Lower leg skin (tissue), 3 donors: ENCODE data around the gene RMI1.

Experiments used
- POLR2A ChIP-seq, 2 donors: fragments of 450-650 bp; IDR thresholded peaks; one replicate each; pipeline ENCODE4 v1.6.1; 2016 to 2017; ENCODE audit warnings: antibody characterized with exemption in 2 of 2, mild to moderate bottlenecking in 1 of 2, moderate library complexity in 1 of 2
- TF ChIP-seq, protein P1 (sequence below), 3 donors: fragments of 450-650 bp; IDR thresholded peaks; one replicate each; pipeline ENCODE4 v1.5.1; 2016; ENCODE audit warnings: antibody characterized with exemption in 3 of 3, mild to moderate bottlenecking in 3 of 3, moderate library complexity in 2 of 3

DNA sequence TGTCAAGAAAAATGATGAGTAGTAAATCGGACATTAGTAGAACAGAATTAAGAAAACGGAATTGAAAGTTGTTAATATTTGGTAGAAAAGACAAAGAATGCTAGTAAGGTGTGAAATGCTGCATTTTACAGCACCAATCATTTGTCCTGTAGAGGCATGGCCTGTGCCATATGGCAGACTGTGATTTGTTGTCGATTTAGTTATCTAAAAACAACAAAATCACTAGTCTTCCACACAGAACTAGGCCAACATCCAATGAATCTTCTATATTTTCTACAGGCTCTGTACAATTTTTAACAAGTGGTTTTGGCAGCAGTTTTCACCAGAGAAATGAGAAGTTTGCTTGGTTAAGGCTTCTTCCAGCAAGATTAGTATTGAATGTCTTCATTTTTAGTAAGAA lies 11.0 kb upstream of the RMI1 start:
- TF ChIP-seq, protein P1, sequence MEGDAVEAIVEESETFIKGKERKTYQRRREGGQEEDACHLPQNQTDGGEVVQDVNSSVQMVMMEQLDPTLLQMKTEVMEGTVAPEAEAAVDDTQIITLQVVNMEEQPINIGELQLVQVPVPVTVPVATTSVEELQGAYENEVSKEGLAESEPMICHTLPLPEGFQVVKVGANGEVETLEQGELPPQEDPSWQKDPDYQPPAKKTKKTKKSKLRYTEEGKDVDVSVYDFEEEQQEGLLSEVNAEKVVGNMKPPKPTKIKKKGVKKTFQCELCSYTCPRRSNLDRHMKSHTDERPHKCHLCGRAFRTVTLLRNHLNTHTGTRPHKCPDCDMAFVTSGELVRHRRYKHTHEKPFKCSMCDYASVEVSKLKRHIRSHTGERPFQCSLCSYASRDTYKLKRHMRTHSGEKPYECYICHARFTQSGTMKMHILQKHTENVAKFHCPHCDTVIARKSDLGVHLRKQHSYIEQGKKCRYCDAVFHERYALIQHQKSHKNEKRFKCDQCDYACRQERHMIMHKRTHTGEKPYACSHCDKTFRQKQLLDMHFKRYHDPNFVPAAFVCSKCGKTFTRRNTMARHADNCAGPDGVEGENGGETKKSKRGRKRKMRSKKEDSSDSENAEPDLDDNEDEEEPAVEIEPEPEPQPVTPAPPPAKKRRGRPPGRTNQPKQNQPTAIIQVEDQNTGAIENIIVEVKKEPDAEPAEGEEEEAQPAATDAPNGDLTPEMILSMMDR (IDR thresholded peaks at IDR 0.05): no peak
- TF ChIP-seq POLR2A (IDR thresholded peaks at IDR 0.05): no peak
